ENCODE measurements around the gene POU6F2.
A peak's percentile ranks its signal among the peaks of the same experiment; 100 is the strongest.

POU6F2 gene

DNA sequence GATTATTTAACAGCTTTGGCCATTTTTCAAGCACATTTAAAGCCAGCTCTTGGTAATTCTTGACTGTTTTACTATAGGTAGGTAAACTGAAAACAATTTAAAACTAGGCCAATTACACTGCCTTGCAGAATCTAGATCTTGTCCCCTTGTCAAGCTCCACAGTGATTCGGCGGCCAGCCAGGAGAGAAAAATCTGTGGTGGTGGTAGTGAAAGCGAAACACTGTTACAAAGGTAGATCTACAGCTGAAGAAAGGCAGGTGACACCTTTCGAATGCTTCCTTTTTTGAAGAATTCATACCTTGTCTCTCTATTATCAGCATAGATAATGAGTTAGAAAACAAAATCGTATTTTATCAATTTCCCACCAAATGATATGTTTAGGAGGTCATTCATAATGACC is 218.3 kb downstream of the POU6F2 start:
- no peak for DNase-seq

DNA sequence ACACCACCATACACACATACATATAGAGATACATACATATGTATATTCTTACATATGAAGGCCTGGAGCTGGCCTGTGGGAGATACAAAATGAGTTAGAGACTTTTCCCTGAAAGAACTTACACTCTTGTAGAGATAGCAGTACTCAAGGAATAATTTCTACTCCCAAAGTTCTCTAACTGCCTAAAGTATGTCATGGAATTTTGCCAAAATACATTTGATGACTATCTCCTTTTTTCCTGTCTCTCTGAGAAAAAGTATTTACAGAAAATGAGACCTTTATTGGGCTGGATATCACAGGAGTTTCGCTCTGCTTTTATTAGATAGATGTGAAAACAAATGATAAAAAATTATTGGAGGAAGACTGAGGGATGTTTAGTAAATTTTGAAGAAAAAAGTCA is 220.1 kb downstream of the POU6F2 start:
- no peak for DNase-seq

DNA sequence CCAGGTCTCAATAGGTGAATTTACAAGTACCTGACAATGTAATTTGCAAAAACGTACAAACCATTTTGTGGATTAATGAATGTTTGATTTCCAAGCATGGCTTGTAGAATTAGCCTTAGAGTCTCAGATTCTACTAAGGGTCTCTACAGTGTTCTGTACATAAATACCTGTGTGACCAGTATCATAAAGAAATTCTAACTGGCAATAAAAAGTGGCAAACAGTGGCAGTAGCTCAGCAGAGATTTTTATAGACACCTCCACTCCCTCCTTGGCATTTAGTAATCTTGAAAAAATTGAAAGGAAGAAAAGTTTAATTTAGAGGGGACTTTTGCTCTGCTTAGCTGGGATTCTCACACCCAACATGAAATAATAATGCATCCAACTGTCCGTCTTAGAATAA is 220.8 kb downstream of the POU6F2 start:
- no peak for DNase-seq

- DNase-seq: no peak
These were observed 221.3 kb downstream of the POU6F2 start for GRCh38 chr7:39199006-39199405.

GRCh38 chr7:39199951-39200350 is 222.2 kb downstream of the POU6F2 start:
- no peak for DNase-seq

- DNase-seq: no peak
These were observed 224.3 kb downstream of the POU6F2 start for GRCh38 chr7:39202041-39202440.

GRCh38 chr7:39210362-39210761 is 232.7 kb downstream of the POU6F2 start:
- no peak for DNase-seq

DNA sequence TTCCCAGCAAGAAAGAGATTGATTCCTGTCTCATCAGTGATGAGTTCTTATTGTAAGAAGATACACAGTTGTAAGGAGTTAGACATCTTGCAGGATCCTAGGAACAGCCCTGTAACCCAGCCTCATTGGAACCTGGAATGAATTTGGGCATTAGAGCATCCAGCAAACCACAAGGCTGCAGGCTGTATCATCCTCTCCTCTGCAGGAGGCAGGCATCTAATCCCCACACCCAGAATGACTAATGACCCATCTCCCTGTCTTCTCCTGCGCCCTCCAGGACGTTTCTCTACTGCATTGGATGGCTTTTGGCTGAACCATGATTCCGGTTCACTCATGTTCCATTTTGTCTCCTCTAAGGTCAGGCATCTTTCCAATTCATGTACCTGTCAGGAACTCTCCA is 233.9 kb downstream of the POU6F2 start:
- DNase-seq: no peak

- no peak for DNase-seq
These were observed 235.2 kb downstream of the POU6F2 start for GRCh38 chr7:39212876-39213275.

- no peak for DNase-seq
These were observed 240.1 kb downstream of the POU6F2 start for GRCh38 chr7:39217783-39218182.

- no peak for DNase-seq
These were observed 242.2 kb downstream of the POU6F2 start for GRCh38 chr7:39219869-39220268.

DNA sequence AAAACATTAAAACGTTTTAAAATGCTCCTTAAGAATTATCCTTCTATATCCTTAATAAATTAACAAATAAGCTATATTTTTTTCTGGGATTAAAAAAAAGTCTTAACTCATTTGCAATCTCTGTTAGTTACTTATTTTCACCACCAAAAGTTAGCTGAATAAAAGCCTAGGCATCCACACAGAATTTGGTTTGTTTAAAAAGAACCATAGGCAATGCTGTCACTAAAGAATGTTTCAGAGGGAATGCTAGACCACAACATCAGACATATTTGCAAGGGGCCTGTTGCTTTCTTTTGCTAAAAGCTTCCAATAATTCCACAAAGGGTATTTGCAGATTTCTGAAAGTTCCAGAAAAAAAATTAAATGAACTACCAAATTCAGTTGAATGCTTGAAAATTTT is 244.2 kb downstream of the POU6F2 start:
- DNase-seq: no peak

DNA sequence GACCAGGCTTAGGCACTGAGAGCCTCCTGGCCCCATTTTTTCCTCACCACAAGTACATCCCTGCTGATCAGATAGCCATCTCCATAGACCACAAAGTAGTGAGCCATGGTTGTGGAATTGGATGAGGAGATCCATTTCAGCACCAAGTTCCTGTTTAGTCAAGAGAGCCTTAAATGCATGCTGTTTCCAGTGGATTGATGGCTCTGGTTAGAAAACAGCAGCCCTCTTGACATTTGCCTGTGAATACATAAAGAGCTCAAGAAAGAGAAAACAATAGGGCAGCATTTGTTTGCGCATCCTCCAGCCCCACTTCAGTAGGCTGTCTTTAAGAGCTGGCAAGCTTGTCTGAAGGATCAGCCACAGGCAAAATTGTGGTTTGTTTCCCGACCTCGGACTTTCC is 251.2 kb downstream of the POU6F2 start:
- DNase-seq: peak; percentile 28

- DNase-seq: no peak
These were observed 256.3 kb downstream of the POU6F2 start for GRCh38 chr7:39233851-39234529.

GRCh38 chr7:39238234-39238869 is 260.6 kb downstream of the POU6F2 start:
- peak; percentile 90 for DNase-seq

DNA sequence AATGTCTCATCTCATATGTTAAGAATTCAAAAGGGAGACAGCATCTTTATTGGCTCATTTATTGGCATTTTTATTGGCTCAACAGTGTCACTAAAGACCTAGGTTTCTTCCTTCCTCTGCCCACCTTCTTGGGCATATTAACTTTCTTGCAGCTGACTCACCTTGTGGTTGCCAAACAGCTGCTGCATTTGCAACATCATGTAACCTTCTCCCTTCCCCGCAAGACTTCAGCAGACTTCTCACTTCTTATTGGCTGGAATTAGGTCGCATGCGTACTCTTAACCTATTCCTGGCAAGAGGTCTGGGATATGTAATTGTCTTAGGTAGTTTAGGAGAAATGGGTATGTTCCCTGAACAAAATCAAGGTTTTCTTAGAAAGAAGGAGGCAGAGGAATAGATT is 263.2 kb downstream of the POU6F2 start:
- no peak for DNase-seq

DNA sequence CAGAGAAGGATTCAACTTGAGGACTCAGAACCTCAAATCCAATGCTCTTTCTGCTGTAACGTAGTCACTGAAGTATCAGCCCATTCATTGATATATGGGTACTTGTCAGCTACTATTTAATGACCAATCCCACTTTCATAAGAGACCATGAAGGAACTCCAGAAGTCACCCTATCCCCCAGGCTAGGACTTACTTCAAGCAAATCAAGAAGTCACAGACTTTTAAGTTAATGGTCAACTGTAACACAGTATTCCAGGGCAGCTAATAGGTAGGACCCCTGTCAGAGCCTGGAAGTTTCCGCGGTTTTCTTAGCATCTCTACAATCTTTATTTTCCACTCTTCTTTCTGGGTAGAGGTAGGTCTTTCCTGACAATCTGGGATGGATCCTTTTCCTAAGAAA is 269.9 kb downstream of the POU6F2 start:
- DNase-seq: no peak

GRCh38 chr7:39248041-39248691 is 270.5 kb downstream of the POU6F2 start:
- no peak for DNase-seq

GRCh38 chr7:39248692-39249090 is 271.0 kb downstream of the POU6F2 start:
- no peak for DNase-seq

- DNase-seq: no peak
These were observed 272.0 kb downstream of the POU6F2 start for GRCh38 chr7:39249635-39250152.

GRCh38 chr7:39252916-39253315 is 275.2 kb downstream of the POU6F2 start:
- DNase-seq: no peak

- DNase-seq: no peak
These were observed 281.8 kb downstream of the POU6F2 start for GRCh38 chr7:39259391-39260003.

DNA sequence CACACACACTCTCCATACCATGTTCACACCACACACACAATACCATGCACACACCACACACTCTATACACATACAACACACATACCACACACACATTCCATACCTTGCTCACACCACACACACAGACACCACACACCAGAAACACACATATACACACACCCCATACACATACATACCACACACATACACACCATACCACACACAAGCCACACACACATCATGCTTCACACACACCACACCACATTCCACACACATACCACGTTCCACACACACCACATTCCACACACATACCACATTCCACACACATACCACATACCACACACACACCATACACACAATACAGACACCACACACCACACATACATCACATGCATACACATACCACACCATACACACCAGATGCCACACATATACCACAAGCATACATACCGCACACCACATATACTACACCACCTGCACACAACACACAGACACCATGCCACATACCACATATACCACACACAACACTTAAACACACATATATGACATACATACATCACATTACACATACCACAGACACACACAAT is 282.7 kb downstream of the POU6F2 start:
- no peak for DNase-seq
